GM19372 (cell line): ENCODE results near the gene CCDC61.

Experiments used
- ATAC-seq: cut with Tn5 transposase; IDR thresholded peaks from one replicate; pipeline ENCODE4 v1.9.1; 2021; ENCODE audit warnings: mild to moderate bottlenecking, low read depth, moderate library complexity; ENCODE audit not compliant: unreplicated experiment

Gene CCDC61

DNA sequence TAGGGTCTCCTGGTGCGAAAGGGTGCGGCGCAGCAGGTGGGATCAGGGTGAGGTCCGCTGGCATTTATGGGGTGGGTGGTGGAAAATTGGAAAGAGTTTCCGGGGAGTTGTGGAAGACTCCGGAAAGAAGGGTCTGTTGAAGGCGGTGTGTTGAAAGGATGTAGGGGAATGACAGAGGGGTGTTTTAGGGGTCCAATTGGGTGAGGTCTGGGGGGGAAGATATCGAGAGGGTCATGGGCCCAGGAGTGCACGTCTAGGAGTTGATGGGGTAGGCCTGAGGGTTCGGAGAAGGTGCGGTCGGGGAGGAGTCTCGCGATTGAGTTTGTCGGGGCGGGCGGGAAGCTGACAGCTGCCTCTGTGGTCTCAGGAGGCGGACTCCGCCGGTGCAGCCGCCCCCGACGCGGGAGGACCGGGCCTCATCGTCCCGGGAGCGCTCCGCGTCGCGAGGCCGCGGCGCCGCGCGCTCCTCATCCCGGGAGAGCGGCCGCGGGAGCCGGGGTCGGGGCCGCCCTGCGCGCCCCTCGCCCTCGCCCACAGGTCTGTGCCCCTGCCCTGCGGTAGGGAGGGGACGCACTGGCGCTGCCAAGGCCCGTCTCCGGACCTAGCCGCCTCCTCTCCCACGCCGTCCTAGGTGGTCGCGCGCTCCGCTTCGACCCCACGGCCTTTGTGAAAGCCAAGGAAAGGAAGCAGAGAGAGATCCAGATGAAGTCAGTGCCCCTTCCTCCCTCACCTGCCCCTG lies 20.6 kb downstream of the CCDC61 start:
- no peak for ATAC-seq

- no peak for ATAC-seq
These were observed 21.3 kb downstream of the CCDC61 start for GRCh38 chr19:46016426-46017094.

GRCh38 chr19:46017095-46017429 lies 21.8 kb downstream of the CCDC61 start:
- no peak for ATAC-seq

GRCh38 chr19:46017874-46018675 lies 22.8 kb downstream of the CCDC61 start:
- no peak for ATAC-seq

DNA sequence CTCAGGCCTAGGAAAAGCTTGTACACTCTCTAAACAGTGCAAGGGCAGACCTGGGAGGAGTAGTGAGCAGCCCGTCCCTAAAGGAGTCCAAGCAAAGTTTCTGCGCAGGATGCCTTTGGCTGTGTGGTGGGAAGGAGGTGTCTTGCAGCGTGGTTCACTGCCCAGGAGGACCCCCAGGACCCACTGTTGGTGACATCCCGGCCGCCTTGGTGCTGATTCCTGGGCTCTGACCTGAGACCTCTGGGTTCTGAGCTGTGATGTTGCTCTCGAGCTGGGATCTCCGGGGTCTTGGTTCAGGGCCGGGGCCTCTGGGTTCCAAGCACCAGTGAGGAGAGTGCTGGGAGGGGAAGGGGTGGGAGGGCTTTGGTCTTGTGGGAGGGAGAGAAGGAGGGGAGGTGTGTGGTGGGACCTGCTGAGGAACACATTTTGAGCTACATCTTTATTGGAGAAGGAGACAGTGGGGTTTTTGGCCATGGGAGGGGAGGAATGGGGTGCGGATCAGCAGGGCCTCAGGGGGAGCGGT lies 23.5 kb downstream of the CCDC61 start:
- ATAC-seq, result no peak

GRCh38 chr19:46019270-46019669 lies 24.0 kb downstream of the CCDC61 start:
- ATAC-seq, result no peak

GRCh38 chr19:46020819-46021125 lies 25.5 kb downstream of the CCDC61 start:
- ATAC-seq, result no peak

- no peak for ATAC-seq
These were observed 26.3 kb downstream of the CCDC61 start for GRCh38 chr19:46021531-46022041.

GRCh38 chr19:46022061-46022430 lies 26.8 kb downstream of the CCDC61 start:
- ATAC-seq, result no peak

DNA sequence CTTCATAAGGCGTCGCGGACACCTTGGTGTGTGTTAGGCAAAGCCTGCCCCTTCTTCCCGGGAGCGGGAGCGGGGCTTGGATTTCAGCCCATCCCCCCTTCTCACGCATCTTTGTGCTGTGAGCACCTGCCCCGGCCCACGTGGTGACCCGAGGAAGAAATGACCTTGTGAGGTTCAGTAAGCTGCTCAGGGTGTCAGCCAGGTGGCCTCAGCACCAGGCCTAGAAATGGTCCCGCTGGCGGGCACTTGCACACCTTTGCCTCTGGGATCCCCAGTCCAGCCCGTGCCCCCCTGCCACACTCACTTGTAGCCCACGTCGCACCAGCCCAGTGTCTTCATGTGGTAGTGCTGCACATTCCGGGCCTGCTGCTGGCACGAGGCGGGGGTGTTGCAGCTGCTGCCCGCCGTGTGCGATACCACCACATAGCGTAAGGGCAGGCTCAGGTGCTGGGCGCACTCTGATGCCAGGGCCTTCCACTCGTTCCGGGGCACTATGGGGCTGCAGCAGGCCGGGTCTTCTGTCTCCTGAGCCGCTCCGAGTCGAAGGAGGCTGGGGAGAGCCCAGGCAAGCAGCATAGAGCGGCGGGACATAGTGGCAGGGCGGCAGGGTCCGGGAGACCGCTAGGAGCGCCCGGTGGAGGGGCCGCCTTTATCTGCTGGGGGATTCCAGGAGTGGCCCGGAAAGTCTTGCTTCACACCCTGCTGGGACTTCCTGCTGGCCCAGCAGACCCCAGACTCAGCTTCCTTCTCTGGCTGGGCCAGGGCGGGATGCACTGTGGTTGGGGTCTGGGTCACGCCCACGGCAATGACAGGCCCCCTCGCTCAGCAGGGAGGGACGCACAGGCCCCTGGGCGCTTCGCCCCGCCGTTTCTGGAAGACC lies 27.4 kb downstream of the CCDC61 start, which contains the start of gene PGLYRP1:
Gene PGLYRP1 (minus strand): TSS at position 623 of the 880 bp plus-strand sequence. CDS start 32 bp downstream, at position 591.
- no peak for ATAC-seq

DNA sequence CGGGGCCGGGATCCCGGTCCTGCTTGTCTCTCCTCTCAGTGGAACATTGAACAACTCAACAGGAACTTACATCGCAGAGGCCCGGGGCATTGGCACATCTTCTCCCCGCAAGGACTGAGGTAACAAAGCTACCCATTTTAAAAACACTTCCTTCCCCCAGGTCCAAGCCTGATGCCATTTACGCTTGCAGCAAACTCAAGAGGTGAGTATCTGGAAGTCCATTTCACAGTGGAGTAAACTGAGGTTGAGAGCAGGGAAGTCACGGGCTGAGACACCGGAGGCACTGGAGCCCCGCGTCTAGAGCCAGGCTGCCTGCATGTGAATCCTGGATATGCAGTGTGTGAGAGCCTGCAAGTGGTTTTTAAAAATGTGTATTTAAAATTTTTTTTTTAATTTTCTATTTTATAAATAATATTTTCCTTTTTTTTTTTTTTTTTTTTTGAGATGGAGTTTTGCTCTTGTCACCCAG lies 28.1 kb downstream of the CCDC61 start:
- ATAC-seq, result no peak

DNA sequence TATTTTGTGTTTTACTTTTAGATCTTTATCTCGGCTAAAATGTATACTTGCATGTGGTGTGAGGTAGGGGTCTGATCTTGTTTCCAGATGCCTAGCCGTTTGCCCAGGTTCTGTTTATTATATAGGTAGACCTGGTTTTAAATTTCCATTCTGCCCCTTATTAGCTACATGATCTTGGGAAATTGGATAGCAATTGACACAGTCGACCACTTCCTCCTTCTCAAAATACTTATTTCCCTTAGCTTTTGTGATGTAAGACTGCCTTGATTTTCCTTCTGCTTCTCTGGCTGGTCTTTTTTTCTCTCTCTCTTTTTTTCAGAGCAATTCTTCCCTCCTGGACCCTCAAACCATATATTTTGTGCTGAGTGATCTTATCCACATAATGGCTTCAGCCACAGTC lies 30.6 kb downstream of the CCDC61 start:
- ATAC-seq, result no peak

- no peak for ATAC-seq
These were observed 35.7 kb downstream of the CCDC61 start for GRCh38 chr19:46030812-46031550.

GRCh38 chr19:46031781-46032596 lies 36.7 kb downstream of the CCDC61 start:
- ATAC-seq, result no peak

- ATAC-seq, result no peak
These were observed 37.3 kb downstream of the CCDC61 start for GRCh38 chr19:46032597-46033025.

GRCh38 chr19:46033401-46033800 lies 38.1 kb downstream of the CCDC61 start:
- no peak for ATAC-seq

GRCh38 chr19:46035546-46035945 lies 40.3 kb downstream of the CCDC61 start:
- no peak for ATAC-seq

- no peak for ATAC-seq
These were observed 40.9 kb downstream of the CCDC61 start for GRCh38 chr19:46035986-46036743.
